GM12865 (cell line): ENCODE results near the gene SERPING1.

Experiments used
- DNase-seq: peaks from one replicate; pipeline ENCODE4 v3.0.0; 2010; ENCODE audit warnings: low read depth
- H3K4me3 ChIP-seq: 2 replicates; pipeline ENCODE4 v1.5.1; 2011; ENCODE audit warnings: mild to moderate bottlenecking, low read depth, low read length, control low read depth
- CTCF ChIP-seq: IDR thresholded peaks from 2 replicates; pipeline ENCODE4 v1.5.1; 2011; ENCODE audit warnings: low read length, control low read depth, low read depth, inconsistent platforms; ENCODE audit not compliant: insufficient read depth; ENCODE audit errors: missing control alignments

The SERPING1 gene

DNA sequence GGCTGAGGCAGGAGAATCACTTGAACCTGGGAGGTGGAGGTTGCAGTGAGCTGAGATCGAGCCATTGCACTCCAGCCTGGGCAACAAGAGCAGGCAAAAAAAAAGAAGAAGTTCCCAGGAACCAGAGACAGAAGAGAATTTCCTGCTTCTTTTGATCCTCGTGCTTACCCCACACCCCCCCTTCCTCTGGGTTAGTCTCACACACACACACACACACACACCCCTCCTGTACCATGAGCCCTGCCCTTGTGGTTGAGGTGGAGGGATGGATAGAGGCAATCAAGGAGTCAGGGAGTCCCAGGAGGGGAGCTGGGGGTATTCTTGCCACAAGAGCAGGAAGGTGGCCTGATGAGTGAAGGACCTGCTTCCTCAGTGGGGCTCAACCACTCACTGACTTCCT lies 25.9 kb upstream of the SERPING1 start:
- no peak for TF ChIP-seq CTCF
- H3K4me3 ChIP-seq, result no peak overlapping the region
- DNase-seq, result no peak

DNA sequence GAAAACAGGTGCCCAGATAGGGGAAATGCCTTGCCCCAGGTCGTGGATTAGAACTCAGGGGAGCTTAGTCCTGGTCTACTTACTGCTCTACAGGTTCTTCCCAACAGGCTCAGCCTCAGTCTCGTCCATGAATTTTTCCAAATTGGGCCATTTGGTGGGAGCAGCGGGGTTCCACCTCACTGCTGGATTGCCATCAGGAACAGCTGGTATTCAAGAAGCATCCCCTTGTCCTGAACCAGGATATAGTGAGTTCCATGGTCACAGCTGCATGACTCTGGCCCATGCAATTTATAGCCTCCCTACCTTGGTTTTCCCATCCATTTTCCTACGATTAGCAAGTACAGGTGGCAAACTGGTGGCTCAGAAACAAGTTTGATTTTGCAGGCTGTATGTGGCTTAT lies 23.4 kb upstream of the SERPING1 start:
- TF ChIP-seq CTCF, result no peak
- no peak for DNase-seq
- no peak overlapping the region for H3K4me3 ChIP-seq

- H3K4me3 ChIP-seq, result no peak overlapping the region
- no peak for DNase-seq
- no peak for TF ChIP-seq CTCF
Observed at GRCh38 chr11:57584341-57584740, 13.1 kb upstream of the SERPING1 start.

DNA sequence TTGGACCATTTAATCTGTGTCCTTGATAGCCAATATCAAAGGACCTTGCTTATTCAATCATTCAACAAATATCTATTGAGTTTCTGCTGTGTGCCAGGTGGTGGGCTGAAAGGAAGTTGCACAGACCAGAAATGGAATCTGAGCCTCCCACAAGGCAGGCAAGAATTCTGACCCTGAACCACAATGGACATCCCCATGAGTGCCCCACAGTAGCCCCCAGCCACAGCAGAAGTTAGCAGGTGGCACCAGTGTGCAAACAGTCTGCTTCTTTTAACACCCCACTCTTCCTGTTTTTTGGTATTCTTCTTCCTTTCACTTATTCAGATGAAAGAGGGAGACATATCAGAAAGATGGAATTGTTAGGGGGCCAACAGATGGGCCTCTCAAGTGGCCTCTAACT lies 12.2 kb upstream of the SERPING1 start:
- peak; percentile 44 for DNase-seq
- TF ChIP-seq CTCF, result no peak
- no peak overlapping the region for H3K4me3 ChIP-seq

GRCh38 chr11:57586711-57587245 lies 10.7 kb upstream of the SERPING1 start:
- no peak for TF ChIP-seq CTCF
- no peak overlapping the region for H3K4me3 ChIP-seq
- no peak for DNase-seq

DNA sequence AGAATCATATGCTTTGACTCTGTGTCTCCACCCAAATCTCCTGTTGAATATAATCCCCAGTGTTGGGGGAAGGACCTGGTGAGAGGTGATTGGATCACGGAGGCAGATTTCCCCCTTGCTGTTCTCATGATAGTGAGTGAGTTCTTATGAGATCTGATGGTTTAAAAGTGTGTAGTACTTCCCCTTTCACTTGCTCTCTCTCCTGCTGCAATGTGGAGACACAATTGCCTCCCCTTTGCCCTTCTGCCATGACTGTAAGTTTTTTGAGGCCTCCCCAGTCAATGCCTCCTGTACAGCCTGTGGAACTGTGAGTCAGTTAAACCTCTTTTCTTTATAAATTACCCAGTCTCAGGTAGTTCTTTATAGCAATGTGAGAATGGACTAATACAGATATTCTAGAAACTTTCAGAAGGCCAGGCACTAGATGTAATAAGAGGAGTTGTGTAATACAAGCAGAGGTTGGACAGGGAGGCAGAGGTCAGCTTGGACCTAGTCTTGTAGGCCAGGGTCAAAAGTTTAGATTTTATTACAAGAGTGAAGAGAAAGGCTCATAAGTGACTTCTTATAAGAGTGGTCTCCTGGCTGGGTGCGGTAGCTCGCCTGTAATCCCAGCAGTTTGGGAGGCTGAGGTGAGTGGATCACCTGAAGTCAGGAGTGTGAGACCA lies 9.3 kb upstream of the SERPING1 start:
- DNase-seq, result no peak
- TF ChIP-seq CTCF, result no peak
- H3K4me3 ChIP-seq, result no peak overlapping the region
